Cortex of kidney (tissue), 1 donor: ENCODE results near the gene PICALM.
"Not testable (repeated sequence)": the region's sequence is repeated elsewhere in the genome, so short reads cannot be mapped to it uniquely, and the experiment has no call there.

Source experiments
- DNase-seq: peaks from one replicate; lab custom pipeline; 2025; lab: John Stamatoyannopoulos, UW

Gene PICALM

GRCh38 chr11:85939099-85940015 lies 129.5 kb downstream of the PICALM start:
- no peak for DNase-seq

DNA sequence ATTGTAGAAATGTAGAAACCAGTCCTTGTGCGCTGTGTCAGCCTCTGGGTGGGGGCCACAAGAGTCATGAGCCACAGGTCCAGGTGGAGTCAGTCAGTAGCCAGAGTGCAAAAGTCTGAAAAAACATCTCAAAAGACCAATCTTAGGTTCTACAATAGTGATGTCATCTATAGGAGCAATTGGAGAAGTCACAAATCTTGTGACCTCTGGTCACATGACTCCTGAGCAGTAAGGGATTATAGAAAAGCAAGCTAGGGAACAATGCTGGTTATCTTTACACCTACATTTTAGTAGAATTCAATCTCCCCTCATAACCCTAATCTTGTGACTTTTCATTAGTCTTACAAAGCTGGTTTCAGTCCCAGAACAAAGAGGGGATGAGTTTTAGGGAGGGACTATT lies 131.0 kb downstream of the PICALM start:
- no peak for DNase-seq

- DNase-seq, result no peak
Measured at GRCh38 chr11:85935751-85936150, 133.1 kb downstream of the PICALM start.

GRCh38 chr11:85934596-85935169 lies 134.2 kb downstream of the PICALM start:
- DNase-seq, result no peak

DNA sequence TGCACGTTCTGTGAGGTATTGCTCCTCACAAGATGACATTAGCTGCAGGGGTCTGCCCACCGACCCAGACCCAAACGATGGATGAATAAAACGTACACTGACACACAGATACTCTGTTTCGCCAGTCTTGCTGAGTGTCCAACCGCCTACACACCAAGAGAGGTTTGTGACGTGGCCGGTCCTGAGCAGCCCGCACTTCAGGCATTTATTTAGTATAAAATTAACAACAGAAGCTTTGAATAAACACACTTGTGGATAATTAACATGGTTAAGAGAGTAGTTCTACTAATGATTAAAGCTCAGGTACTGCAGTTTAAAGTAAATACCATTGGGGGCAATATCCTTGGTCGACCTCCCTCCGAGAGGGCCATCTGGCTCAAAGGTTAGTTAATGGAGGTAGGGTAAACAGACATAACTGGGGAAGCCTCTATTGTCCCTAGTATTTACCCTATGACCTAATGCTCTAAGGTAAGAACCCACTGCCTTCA lies 138.0 kb downstream of the PICALM start:
- DNase-seq, result no peak

DNA sequence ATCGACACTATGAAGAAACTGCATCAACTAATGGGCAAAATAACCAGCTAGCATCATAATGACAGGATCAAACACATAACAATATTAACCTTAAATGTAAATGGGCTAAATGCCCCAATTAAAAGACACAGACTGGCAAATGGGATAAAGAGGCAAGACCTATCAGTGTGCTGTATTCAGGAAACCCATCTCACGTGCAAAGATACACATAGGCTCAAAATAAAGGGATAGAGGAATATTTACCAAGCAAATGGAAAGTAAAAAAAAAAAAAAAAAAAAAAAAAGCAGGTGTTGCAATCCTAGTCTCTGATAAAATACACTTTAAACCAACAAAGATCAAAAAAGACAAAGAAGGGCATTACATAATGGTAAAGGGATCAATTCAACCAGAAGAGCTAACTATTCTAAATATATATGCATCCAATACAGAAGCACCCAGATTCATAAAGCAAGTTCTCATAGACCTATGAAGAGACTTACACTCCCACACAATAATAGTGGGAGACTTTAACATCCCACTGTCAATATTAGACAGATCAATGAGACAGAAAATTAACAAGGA lies 142.2 kb downstream of the PICALM start:
- DNase-seq, result not testable (repeated sequence)

DNA sequence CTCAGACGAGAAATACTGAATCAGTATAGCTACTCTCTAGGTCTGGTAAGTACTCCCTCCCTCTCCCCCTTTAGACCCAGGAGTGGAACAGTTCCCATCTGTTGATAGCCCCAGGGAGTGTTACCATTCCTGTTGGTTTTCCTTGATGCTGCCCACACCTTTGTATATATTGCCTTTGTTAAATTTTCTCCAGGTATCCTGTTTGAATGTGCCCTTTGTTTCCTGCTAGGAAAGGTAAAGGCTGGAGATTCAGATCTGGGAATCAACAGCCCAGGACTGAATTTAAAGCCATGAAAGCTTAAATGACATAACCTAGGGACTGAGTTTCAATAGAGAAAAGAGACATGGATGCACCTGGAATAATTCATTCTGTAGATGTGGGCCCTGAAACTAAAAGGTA lies 145.4 kb downstream of the PICALM start:
- no peak for DNase-seq

- no peak for DNase-seq
Measured at GRCh38 chr11:85922367-85922766, 146.5 kb downstream of the PICALM start.

GRCh38 chr11:85918910-85919794 lies 149.7 kb downstream of the PICALM start:
- no peak for DNase-seq

GRCh38 chr11:85914425-85914824 lies 154.5 kb downstream of the PICALM start:
- DNase-seq, result no peak

DNA sequence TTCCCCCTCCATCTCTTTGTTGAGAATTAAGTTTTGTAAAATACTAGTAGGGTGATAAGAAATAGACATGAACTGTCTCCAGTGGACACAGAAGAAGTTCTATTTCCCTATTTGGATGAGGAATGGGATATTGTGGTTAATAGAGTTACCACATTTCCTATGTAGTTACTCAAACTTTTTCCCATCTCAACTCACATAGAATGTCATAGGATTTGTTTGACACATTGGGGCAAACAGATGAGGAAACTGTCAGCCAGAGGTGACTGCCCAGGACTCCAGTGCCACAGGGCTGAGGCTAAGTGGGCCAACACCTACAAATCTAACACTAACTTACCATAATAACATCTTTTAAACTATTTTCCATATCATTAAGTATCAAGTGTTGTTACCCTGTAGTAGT lies 155.4 kb downstream of the PICALM start:
- no peak for DNase-seq

DNA sequence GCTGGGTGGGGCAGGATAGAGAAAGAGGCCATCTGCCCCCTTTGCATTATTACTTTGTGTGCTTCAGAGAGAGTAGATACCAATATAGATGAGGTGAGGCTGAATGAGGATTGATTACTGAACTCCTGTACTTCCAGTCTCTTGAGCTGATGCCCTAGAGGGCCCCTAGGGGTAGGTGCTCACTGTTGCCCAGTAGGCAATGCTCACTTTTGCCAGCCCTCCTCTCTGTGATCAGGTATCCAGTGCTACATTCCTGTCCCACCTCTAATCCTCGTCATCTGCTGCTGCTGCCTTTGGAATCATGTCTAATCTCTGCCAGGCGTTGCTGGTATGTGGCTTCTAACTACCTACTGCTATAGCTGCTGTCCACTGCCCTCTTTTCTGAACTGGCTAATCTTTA lies 156.5 kb downstream of the PICALM start:
- no peak for DNase-seq
